Endothelial cell of umbilical vein (primary cell): ENCODE results near the gene GSN.

Source experiments
- EZH2 ChIP-seq: IDR thresholded peaks from 2 replicates; pipeline ENCODE4 v1.6.1; 2012; ENCODE audit warnings: borderline replicate concordance, low read depth, mild to moderate bottlenecking, moderate library complexity, low read length, inconsistent platforms; ENCODE audit not compliant: severe bottlenecking
- JUN ChIP-seq: IDR thresholded peaks from 2 replicates; pipeline ENCODE4 v1.6.1; 2011; ENCODE audit warnings: borderline replicate concordance, low read depth; ENCODE audit not compliant: insufficient read length, insufficient read depth
- POLR2A ChIP-seq: IDR thresholded peaks from 2 replicates; pipeline ENCODE4 v1.6.1; 2012; ENCODE audit warnings: low read depth, mild to moderate bottlenecking, control low read depth, low read length
- POLR2AphosphoS5 ChIP-seq: IDR thresholded peaks from 2 replicates; pipeline ENCODE4 v1.6.1; 2012; ENCODE audit warnings: low read depth, mild to moderate bottlenecking, control low read depth, low read length, moderate library complexity; ENCODE audit not compliant: insufficient read depth
- TF ChIP-seq, protein P1 (sequence below), 2 donors: IDR thresholded peaks; 1 replicate in 1 of 2; 2 replicates in 1 of 2; pipeline ENCODE4 v1.5.1; 2011; ENCODE audit warnings: low read length in 2 of 2, mild to moderate bottlenecking in 2 of 2, moderate library complexity in 2 of 2, control low read depth in 1 of 2, inconsistent platforms in 1 of 2, low read depth in 1 of 2; ENCODE audit not compliant: insufficient read depth in 1 of 2; ENCODE audit errors: extremely low read depth in 1 of 2
- TF ChIP-seq, protein P2 (sequence below): IDR thresholded peaks from 2 replicates; pipeline ENCODE4 v1.6.1; 2011; ENCODE audit not compliant: insufficient read depth, insufficient read length

DNA sequence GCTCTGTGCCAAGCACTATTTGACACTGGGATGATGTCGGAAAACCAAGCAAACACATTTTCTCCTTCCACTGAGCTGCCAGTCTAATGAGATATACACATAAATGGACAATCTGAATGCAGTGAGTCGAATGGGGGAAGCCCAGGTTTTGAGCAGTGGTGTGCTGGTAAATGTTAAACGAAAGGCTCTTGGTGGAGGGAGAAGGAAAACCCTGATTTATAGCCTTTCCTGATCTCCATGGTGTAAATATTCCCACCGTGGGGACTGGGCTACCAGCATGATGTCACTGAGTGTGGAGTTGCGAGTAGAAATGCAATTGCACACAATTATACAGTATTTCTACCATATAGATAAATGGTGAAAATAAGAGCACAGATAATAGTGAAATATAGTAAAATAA, 5.0 kb upstream of the GSN start:
- TF ChIP-seq POLR2A = no peak
- TF ChIP-seq, protein P1, sequence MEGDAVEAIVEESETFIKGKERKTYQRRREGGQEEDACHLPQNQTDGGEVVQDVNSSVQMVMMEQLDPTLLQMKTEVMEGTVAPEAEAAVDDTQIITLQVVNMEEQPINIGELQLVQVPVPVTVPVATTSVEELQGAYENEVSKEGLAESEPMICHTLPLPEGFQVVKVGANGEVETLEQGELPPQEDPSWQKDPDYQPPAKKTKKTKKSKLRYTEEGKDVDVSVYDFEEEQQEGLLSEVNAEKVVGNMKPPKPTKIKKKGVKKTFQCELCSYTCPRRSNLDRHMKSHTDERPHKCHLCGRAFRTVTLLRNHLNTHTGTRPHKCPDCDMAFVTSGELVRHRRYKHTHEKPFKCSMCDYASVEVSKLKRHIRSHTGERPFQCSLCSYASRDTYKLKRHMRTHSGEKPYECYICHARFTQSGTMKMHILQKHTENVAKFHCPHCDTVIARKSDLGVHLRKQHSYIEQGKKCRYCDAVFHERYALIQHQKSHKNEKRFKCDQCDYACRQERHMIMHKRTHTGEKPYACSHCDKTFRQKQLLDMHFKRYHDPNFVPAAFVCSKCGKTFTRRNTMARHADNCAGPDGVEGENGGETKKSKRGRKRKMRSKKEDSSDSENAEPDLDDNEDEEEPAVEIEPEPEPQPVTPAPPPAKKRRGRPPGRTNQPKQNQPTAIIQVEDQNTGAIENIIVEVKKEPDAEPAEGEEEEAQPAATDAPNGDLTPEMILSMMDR (IDR thresholded peaks at IDR 0.05; ENCODE audit: extremely low read depth in 1 of 2, insufficient read depth in 1 of 2, low read depth in 1 of 2, low read length in 2 of 2) = no peak
- TF ChIP-seq POLR2AphosphoS5 = no peak
- TF ChIP-seq, protein P2, sequence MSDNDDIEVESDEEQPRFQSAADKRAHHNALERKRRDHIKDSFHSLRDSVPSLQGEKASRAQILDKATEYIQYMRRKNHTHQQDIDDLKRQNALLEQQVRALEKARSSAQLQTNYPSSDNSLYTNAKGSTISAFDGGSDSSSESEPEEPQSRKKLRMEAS = no peak
- TF ChIP-seq JUN = no peak
- no peak for TF ChIP-seq EZH2
